Cerebellar nuclear complex (tissue), 1 donor: ENCODE data around the gene RAB3B.

Experiments used
- DNase-seq, 2 experiments: peaks; one replicate each; lab custom pipeline; 2025; lab: John Stamatoyannopoulos, UW

RAB3B gene

GRCh38 chr1:51871351-51871975, 119.0 kb downstream of the RAB3B start:
- DNase-seq = no peak

- DNase-seq = no peak
Measured at GRCh38 chr1:51870603-51871350, 119.7 kb downstream of the RAB3B start.

GRCh38 chr1:51867479-51868232, 122.8 kb downstream of the RAB3B start:
- no peak for DNase-seq

- DNase-seq = no peak
Measured at GRCh38 chr1:51863384-51863783, 127.1 kb downstream of the RAB3B start.

GRCh38 chr1:51861669-51862068, 128.8 kb downstream of the RAB3B start:
- DNase-seq = no peak

GRCh38 chr1:51859735-51860134, 130.8 kb downstream of the RAB3B start:
- DNase-seq = no peak

GRCh38 chr1:51859333-51859732, 131.2 kb downstream of the RAB3B start:
- no peak for DNase-seq

- DNase-seq = no peak
Measured at GRCh38 chr1:51858892-51859291, 131.6 kb downstream of the RAB3B start.
